RWPE2 (cell line): ENCODE measurements around the gene CHFR.
"Not testable (repeated sequence)": the region's sequence is repeated elsewhere in the genome, so short reads cannot be mapped to it uniquely, and the experiment has no call there.

Source experiments
- ATAC-seq: fragments of 200-7000 bp; cut with Tn5 transposase; 3 replicates; pipeline ENCODE4 v1.9.1; 2021; ENCODE audit warnings: low read depth
- DNase-seq: peaks from one replicate; pipeline ENCODE4 v3.0.0-alpha.2; 2020; ENCODE audit warnings: low spot score
- H3K27ac ChIP-seq: fragments of 450-650 bp; 2 replicates; pipeline ENCODE4 v1.5.1; 2017; ENCODE audit warnings: mild to moderate bottlenecking; ENCODE audit not compliant: poor library complexity, severe bottlenecking
- H3K27me3 ChIP-seq: fragments of 250-450 bp; sonication (Bioruptor Pico); 2 replicates; pipeline ENCODE4 v1.5.1; 2021; ENCODE audit warnings: mild to moderate bottlenecking, moderate library complexity; ENCODE audit not compliant: insufficient read depth, poor library complexity, severe bottlenecking
- H3K36me3 ChIP-seq: fragments of 250-450 bp; sonication (Bioruptor Pico); 2 replicates; pipeline ENCODE4 v1.5.1; 2020; ENCODE audit warnings: low read depth, mild to moderate bottlenecking, moderate library complexity
- H3K4me1 ChIP-seq: fragments of 250-450 bp; sonication (Bioruptor Pico); 2 replicates; pipeline ENCODE4 v1.5.1; 2021; ENCODE audit warnings: mild to moderate bottlenecking, moderate library complexity; ENCODE audit not compliant: insufficient read depth, poor library complexity, severe bottlenecking
- H3K4me3 ChIP-seq: fragments of 250-450 bp; sonication (Bioruptor Pico); 2 replicates; pipeline ENCODE4 v1.5.1; 2021; ENCODE audit warnings: mild to moderate bottlenecking, moderate library complexity; ENCODE audit not compliant: severe bottlenecking
- H3K9me3 ChIP-seq: fragments of 250-450 bp; sonication (Bioruptor Pico); 2 replicates; pipeline ENCODE4 v1.5.1; 2021; ENCODE audit warnings: mild to moderate bottlenecking, moderate library complexity; ENCODE audit not compliant: severe bottlenecking
- CTCF ChIP-seq: fragments of 450-650 bp; IDR thresholded peaks from one replicate; pipeline ENCODE4 v1.5.1; 2017; ENCODE audit warnings: mild to moderate bottlenecking, moderate library complexity; ENCODE audit not compliant: poor library complexity, severe bottlenecking

CHFR gene

DNA sequence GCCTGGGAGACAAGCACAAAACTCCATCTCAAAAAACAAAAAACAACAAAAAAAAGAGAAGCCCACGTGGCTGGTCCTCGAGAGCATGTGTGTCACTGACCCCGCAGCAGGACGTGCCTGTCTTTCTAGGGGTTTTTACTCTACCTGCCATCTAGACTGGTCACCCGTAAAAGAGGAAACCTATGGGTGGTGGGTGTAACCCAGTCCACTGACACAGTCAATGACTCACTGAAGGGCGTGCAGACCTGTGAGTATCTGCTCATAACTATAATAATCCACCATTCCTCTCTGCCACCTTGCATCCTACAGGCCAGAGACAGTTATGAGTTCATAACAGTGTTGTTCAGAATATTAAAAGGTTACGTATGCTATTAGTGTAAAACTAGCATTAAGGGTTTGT, 63.4 kb downstream of the CHFR start:
- no peak for TF ChIP-seq CTCF
- H3K27ac ChIP-seq, result no peak overlapping the region
- H3K4me3 ChIP-seq, result no peak overlapping the region
- H3K9me3 ChIP-seq, result no peaks in the 10 kb centered on the region
- H3K27me3 ChIP-seq, result no peaks in the 10 kb centered on the region
- peaks cover 6% of the 10 kb centered on the region for H3K4me1 ChIP-seq
- DNase-seq (no peak), ATAC-seq (peak; percentile 15; the same call in 1 of the 3 replicates)
- H3K36me3 ChIP-seq, result peaks cover 77% of the 10 kb centered on the region

- no peak for DNase-seq
- peaks cover 81% of the 10 kb centered on the region for H3K36me3 ChIP-seq
- H3K27me3 ChIP-seq, result no peaks in the 10 kb centered on the region
- no peaks in the 10 kb centered on the region for H3K9me3 ChIP-seq
- no peaks in the 10 kb centered on the region for H3K4me1 ChIP-seq
- H3K27ac ChIP-seq, result no peak overlapping the region
- no peak for ATAC-seq
- no peak overlapping the region for H3K4me3 ChIP-seq
- TF ChIP-seq CTCF, result no peak
These were observed 68.8 kb downstream of the CHFR start for GRCh38 chr12:132818562-132818961.

- ATAC-seq (no peak), DNase-seq (no peak)
- Histone ChIP-seq H3K36me3 (peaks cover 66% of the 10 kb centered on the region), H3K27ac (no peak overlapping the region), H3K4me3 (no peak overlapping the region), H3K27me3 (no peaks in the 10 kb centered on the region), H3K4me1 (no peaks in the 10 kb centered on the region), H3K9me3 (no peaks in the 10 kb centered on the region)
- TF ChIP-seq CTCF, result no peak
These were observed 73.2 kb downstream of the CHFR start for GRCh38 chr12:132814232-132814631.

DNA sequence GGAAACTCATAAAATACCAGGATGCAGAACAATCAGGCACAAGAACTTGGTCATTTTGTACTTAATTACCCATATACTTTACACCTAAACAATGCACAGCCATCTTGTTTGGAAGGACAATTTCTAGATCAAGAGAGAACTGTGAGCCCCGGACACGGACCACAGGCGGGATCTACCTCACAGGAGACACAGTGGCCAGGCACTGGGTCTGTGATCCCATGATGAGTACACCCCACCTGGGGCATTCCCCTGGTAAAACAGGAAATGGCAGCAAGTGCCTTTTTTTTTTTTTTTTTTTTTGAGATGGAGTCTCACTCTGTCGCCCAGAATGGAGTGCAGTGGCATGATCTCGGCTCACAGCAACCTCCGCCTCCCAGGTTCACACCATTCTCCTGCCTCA, 74.0 kb downstream of the CHFR start:
- Histone ChIP-seq H3K4me3 (no peak overlapping the region), H3K27ac (no peak overlapping the region), H3K4me1 (no peaks in the 10 kb centered on the region), H3K9me3 (no peaks in the 10 kb centered on the region), H3K36me3 (peaks cover 62% of the 10 kb centered on the region), H3K27me3 (no peaks in the 10 kb centered on the region)
- no peak for ATAC-seq
- no peak for TF ChIP-seq CTCF
- no peak for DNase-seq

GRCh38 chr12:132812631-132813305, 74.6 kb downstream of the CHFR start:
- ATAC-seq, result no peak
- H3K36me3 ChIP-seq, result peaks cover 64% of the 10 kb centered on the region
- H3K27me3 ChIP-seq, result no peaks in the 10 kb centered on the region
- H3K4me1 ChIP-seq, result no peaks in the 10 kb centered on the region
- no peak for DNase-seq
- no peaks in the 10 kb centered on the region for H3K9me3 ChIP-seq
- TF ChIP-seq CTCF, result no peak
- H3K4me3 ChIP-seq, result no peak overlapping the region
- H3K27ac ChIP-seq, result no peak overlapping the region

DNA sequence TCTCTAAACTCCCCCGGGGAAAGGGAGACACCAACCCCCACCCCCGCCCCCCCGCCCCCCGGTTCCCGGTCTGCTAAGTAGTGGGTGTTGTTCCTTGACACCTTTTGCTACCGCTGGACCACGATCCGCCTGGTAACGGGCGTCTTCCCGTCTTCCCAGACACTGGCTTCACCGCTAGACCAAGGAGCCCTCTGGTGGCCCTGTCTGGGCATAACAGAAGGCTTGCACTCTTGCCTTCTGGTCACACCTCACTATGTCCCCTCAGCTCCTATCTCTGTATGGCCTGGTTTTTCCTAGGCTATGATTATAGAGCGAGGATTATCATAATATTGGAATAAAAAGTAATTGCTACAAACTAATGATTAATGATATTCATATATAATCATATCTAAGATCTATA, 78.0 kb downstream of the CHFR start:
- peaks cover 64% of the 10 kb centered on the region for H3K36me3 ChIP-seq
- not testable (repeated sequence) for H3K27ac ChIP-seq, H3K4me3 ChIP-seq, H3K9me3 ChIP-seq, ATAC-seq, H3K4me1 ChIP-seq, DNase-seq, H3K27me3 ChIP-seq
